H1 (cell line): ENCODE measurements around the gene STAMBP. TPM values are rescaled to one million over a fixed set of nuclear protein-coding genes. Genes with fewer than 3 reads are reported as not detected.

Experiments used
- CTCF ChIA-PET: fragments of 300-600 bp; sonication (Branson Sonifier 250); formaldehyde crosslinking; loops from one replicate; lab custom pipeline; 2021; ENCODE audit not compliant: partially characterized antibody; lab: Charles Lee
- POLR2A ChIA-PET: fragments of 300-600 bp; sonication (Branson Sonifier 250); formaldehyde crosslinking; loops from one replicate; lab custom pipeline; 2021; ENCODE audit warnings: inconsistent platforms; ENCODE audit not compliant: partially characterized antibody; lab: Charles Lee
- DNase-seq, 2 experiments: peaks; one replicate each; pipeline versions ENCODE4 v3.0.0 to v3.0.0-alpha.2; 2010 to 2022; ENCODE audit warnings: low spot score in 2 of 2, low read depth in 1 of 2, mixed read lengths in 1 of 2
- FAIRE-seq: peaks from 2 replicates; lab custom pipeline; 2011; peaks lifted over from hg19 to GRCh38; lab: Jason Lieb, UNC
- H2AFZ ChIP-seq: 2 replicates; pipeline ENCODE4 v1.8.1; 2012; ENCODE audit warnings: low read length, inconsistent platforms
- H2AK5ac ChIP-seq: 2 replicates; pipeline ENCODE4 v1.6.1; 2013; ENCODE audit warnings: low read depth, low read length
- H2BK120ac ChIP-seq: replicated peaks from 2 replicates; pipeline ENCODE3; 2013; ENCODE audit warnings: low read depth, low read length, inconsistent platforms
- H2BK12ac ChIP-seq: 2 replicates; pipeline ENCODE4 v1.6.1; 2013; ENCODE audit warnings: low read depth, low read length
- H2BK15ac ChIP-seq: 2 replicates; pipeline ENCODE4 v1.6.1; 2013; ENCODE audit warnings: low read length
- H2BK20ac ChIP-seq: 2 replicates; pipeline ENCODE4 v1.6.1; 2013; ENCODE audit warnings: low read length
- H2BK5ac ChIP-seq: 2 replicates; pipeline ENCODE4 v1.6.1; 2013; ENCODE audit warnings: low read depth, low read length
- H3K14ac ChIP-seq: 2 replicates; pipeline ENCODE4 v1.6.1; 2013; ENCODE audit warnings: inconsistent platforms; ENCODE audit not compliant: insufficient read length
- H3K18ac ChIP-seq: 2 replicates; pipeline ENCODE4 v1.6.1; 2013; ENCODE audit warnings: low read length; ENCODE audit errors: extremely low read depth
- H3K23ac ChIP-seq: 2 replicates; pipeline ENCODE4 v1.6.1; 2013; ENCODE audit warnings: inconsistent platforms; ENCODE audit not compliant: insufficient read length
- H3K23me2 ChIP-seq: 2 replicates; pipeline ENCODE4 v1.6.1; 2013; ENCODE audit warnings: low read depth, low read length
- H3K27ac ChIP-seq: 2 replicates; pipeline ENCODE4 v1.6.1; 2011; ENCODE audit warnings: low read depth, low read length, inconsistent platforms
- H3K27me3 ChIP-seq, 4 experiments: replicated peaks in 1 of 4; 1 replicate in 1 of 4; 2 replicates in 3 of 4; pipeline versions ENCODE4 v1.6.1 to v1.8.1; 2011 to 2013; ENCODE audit warnings: low read length in 3 of 4, mild to moderate bottlenecking in 3 of 4, inconsistent platforms in 2 of 4, mixed read lengths in 2 of 4, moderate library complexity in 1 of 4; ENCODE audit not compliant: control insufficient read depth in 3 of 4, insufficient read depth in 3 of 4; ENCODE audit errors: extremely low read depth in 1 of 4
- H3K36me3 ChIP-seq, 4 experiments: 2 replicates each; pipeline versions ENCODE4 v1.6.1 to v1.8.1; 2011 to 2013; ENCODE audit warnings: mild to moderate bottlenecking in 4 of 4, low read length in 3 of 4, moderate library complexity in 2 of 4, control low read depth in 1 of 4, inconsistent platforms in 1 of 4; ENCODE audit not compliant: insufficient read depth in 4 of 4, control insufficient read depth in 2 of 4
- H3K4ac ChIP-seq: replicated peaks from 2 replicates; pipeline ENCODE3; 2013; ENCODE audit warnings: low read length, low read depth, mixed read lengths, inconsistent platforms; ENCODE audit not compliant: insufficient read length
- H3K4me1 ChIP-seq, 4 experiments: replicated peaks in 1 of 4; 1 replicate in 1 of 4; 2 replicates in 3 of 4; pipeline versions ENCODE4 v1.6.1 to v1.8.1; 2011 to 2013; ENCODE audit warnings: low read length in 3 of 4, inconsistent platforms in 2 of 4, mixed read lengths in 1 of 4; ENCODE audit not compliant: insufficient read depth in 4 of 4, control insufficient read depth in 3 of 4
- H3K4me2 ChIP-seq, 2 experiments: 2 replicates each; pipeline versions ENCODE4 v1.6.1 to v1.8.1; 2011 to 2013; ENCODE audit warnings: low read depth in 2 of 2, low read length in 2 of 2, control low read depth in 1 of 2, inconsistent platforms in 1 of 2, mild to moderate bottlenecking in 1 of 2; ENCODE audit not compliant: insufficient read depth in 1 of 2
- H3K4me3 ChIP-seq, 4 experiments: fragments of 200-600, 300-600 bp in 1 of 4; sonication (generic), shearing (Covaris generic), sonication (Bioruptor Twin) in 1 of 4; 2 replicates each; pipeline versions ENCODE4 v1.5.1 to v1.8.1; 2011 to 2016; ENCODE audit warnings: low read length in 4 of 4, low read depth in 3 of 4, control low read depth in 2 of 4, inconsistent platforms in 2 of 4, mild to moderate bottlenecking in 2 of 4, mixed read lengths in 1 of 4, moderate library complexity in 1 of 4; ENCODE audit not compliant: insufficient read depth in 2 of 4; ENCODE audit errors: extremely low read depth in 1 of 4
- H3K56ac ChIP-seq: replicated peaks from 2 replicates; pipeline ENCODE3; 2013; ENCODE audit warnings: low read depth, mild to moderate bottlenecking, mixed read lengths, low read length, inconsistent platforms; ENCODE audit not compliant: insufficient read length
- H3K79me1 ChIP-seq: 2 replicates; pipeline ENCODE4 v1.6.1; 2013; ENCODE audit warnings: low read depth, low read length, control low read depth
- H3K79me2 ChIP-seq, 2 experiments: 2 replicates each; pipeline versions ENCODE4 v1.6.1 to v1.8.1; 2012 to 2013; ENCODE audit warnings: low read length in 2 of 2, mild to moderate bottlenecking in 2 of 2, inconsistent platforms in 1 of 2; ENCODE audit not compliant: insufficient read depth in 2 of 2, control insufficient read depth in 1 of 2
- H3K9ac ChIP-seq, 4 experiments: replicated peaks in 1 of 4; 1 replicate in 1 of 4; 2 replicates in 3 of 4; pipeline versions ENCODE4 v1.6.1 to v1.8.1; 2011 to 2013; ENCODE audit warnings: low read depth in 3 of 4, low read length in 3 of 4, control low read depth in 2 of 4, mild to moderate bottlenecking in 2 of 4, moderate library complexity in 2 of 4, inconsistent platforms in 1 of 4; ENCODE audit errors: extremely low read depth in 1 of 4
- H3K9me3 ChIP-seq, 2 experiments: 2 replicates each; pipeline versions ENCODE4 v1.6.1 to v1.8.1; 2012 to 2013; ENCODE audit warnings: mild to moderate bottlenecking in 2 of 2, moderate library complexity in 2 of 2, control low read depth in 1 of 2, inconsistent platforms in 1 of 2, low read depth in 1 of 2, low read length in 1 of 2, mixed read lengths in 1 of 2; ENCODE audit not compliant: insufficient read depth in 2 of 2
- H4K20me1 ChIP-seq, 2 experiments: replicated peaks in 1 of 2; 2 replicates each; pipeline versions ENCODE3 to v1.8.1; 2011 to 2013; ENCODE audit warnings: inconsistent platforms in 2 of 2, low read length in 2 of 2, mild to moderate bottlenecking in 1 of 2; ENCODE audit not compliant: insufficient read depth in 2 of 2, control insufficient read depth in 1 of 2
- H4K5ac ChIP-seq: 2 replicates; pipeline ENCODE4 v1.6.1; 2013; ENCODE audit warnings: low read length, low read depth, mixed read lengths, inconsistent platforms; ENCODE audit not compliant: insufficient read length
- H4K8ac ChIP-seq: 2 replicates; pipeline ENCODE4 v1.8.0; 2013; ENCODE audit warnings: mild to moderate bottlenecking, moderate library complexity, low read length, inconsistent platforms; ENCODE audit not compliant: insufficient read depth; ENCODE audit errors: extremely low read depth
- H4K91ac ChIP-seq: replicated peaks from 2 replicates; pipeline ENCODE3; 2013; ENCODE audit warnings: low read length, mixed read lengths, inconsistent platforms; ENCODE audit not compliant: insufficient read length
- MAFK ChIP-seq: IDR thresholded peaks from 2 replicates; pipeline ENCODE4 v1.6.1; 2012; ENCODE audit warnings: low read depth, mild to moderate bottlenecking, improper control_type of control experiment, low read length
- RNF2 ChIP-seq: fragments of 200-900, 300-1000 bp; sonication (generic); IDR thresholded peaks from 2 replicates; pipeline ENCODE4 v1.7.1; 2016; ENCODE audit warnings: borderline replicate concordance, low read depth, mild to moderate bottlenecking, antibody characterized with exemption, low read length; ENCODE audit not compliant: poor library complexity, severe bottlenecking; ENCODE audit errors: missing control alignments
- WGBS, 2 experiments: shearing (Covaris generic) in 1 of 2; methylation state at CpG; one replicate each; pipeline versions ENCODE4 v1.1.6 to v1.1.7; 2013 to 2015; ENCODE audit warnings: low lambda C conversion rate in 2 of 2, mixed read lengths in 2 of 2, inconsistent platforms in 1 of 2, low coverage in 1 of 2, missing lambda C conversion rate in 1 of 2; ENCODE audit not compliant: insufficient replicate concordance in 2 of 2, insufficient coverage in 1 of 2, insufficient read length in 1 of 2; ENCODE audit errors: extremely low coverage in 1 of 2, missing lambda C conversion rate in 1 of 2; 5-methylcytosine and 5-hydroxymethylcytosine counted together
- polyA plus RNA-seq, 7 experiments: library from polyadenylated mRNA; depleted of rRNA in 3 of 7; stranded (reverse) in 5 of 7; unstranded in 2 of 7; fragments of >200 nt in 5 of 7; fragments of 200-250 nt in 2 of 7; gene quantifications; 1 replicate in 5 of 7; 2 replicates in 1 of 7; 4 replicates in 1 of 7; pipeline versions ENCODE4 v1.2.1 to v1.2.3, GENCODE V29; 2011 to 2013; ENCODE audit warnings: missing spikeins in 2 of 7, mixed read lengths in 2 of 7
- total RNA-seq: library from RNA; stranded (reverse); fragmentation: NEBNext Ultra II Directional; extraction: Animal tissue kit (Norgen Biotek cat#: 25700); gene quantifications from 2 replicates; pipeline ENCODE4 v1.2.1, GENCODE V29; 2021

The STAMBP gene
- total and polyA plus RNA-seq, 2 of the 8 experiments (the other 6 are each of a cell fraction or from before 2014, with no cell fraction given) = 35.8 to 49.7 TPM

DNA sequence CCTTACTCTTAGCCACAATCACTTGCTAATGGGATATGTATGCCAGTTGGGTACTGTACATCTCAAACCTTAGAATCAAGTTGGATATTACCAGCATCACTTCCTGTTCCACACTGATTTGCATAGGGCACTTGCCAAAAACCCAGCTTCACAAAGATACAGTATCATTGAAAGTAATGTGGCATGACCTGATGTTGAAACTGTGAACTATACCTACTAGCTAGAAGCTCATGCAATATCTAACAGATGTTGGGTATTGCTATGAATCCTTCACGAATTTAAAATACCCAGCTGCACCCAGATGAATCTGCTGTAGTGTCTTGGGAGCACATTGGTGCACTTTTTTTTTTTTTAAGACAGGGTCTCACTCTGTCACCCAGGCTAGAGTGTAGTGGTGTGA is 6.5 kb upstream of the STAMBP start:
- H2AFZ ChIP-seq = no peak overlapping the region
- DNase-seq (no peak), FAIRE-seq (no peak)
- no peak overlapping the region for H2BK120ac ChIP-seq
- no peaks in the 10 kb centered on the region for H3K79me2 ChIP-seq
- no peak overlapping the region for H3K4me3 ChIP-seq
- H2BK15ac ChIP-seq = no peak overlapping the region
- H3K9me3 ChIP-seq = no peaks in the 10 kb centered on the region
- ChIA-PET CTCF (interaction anchor here (0.6 to 4.8 kb wide), 10 partner anchors 17 to 451 kb away, joined by 3 to 31 read pairs (median 4); no protein-coding TSS in a partner anchor), POLR2A (no interaction called here)
- no peak overlapping the region for H4K91ac ChIP-seq
- no peaks in the 10 kb centered on the region for H3K23me2 ChIP-seq
- H2BK12ac ChIP-seq = no peak overlapping the region
- no peaks in the 10 kb centered on the region for H3K36me3 ChIP-seq
- H3K79me1 ChIP-seq = no peaks in the 10 kb centered on the region
- no peak overlapping the region for H3K14ac ChIP-seq
- no peak overlapping the region for H3K27ac ChIP-seq
- H2AK5ac ChIP-seq = no peak overlapping the region
- no peak overlapping the region for H3K18ac ChIP-seq
- H3K4me1 ChIP-seq = no peaks in the 10 kb centered on the region
- H3K27me3 ChIP-seq = peaks cover 0 to 7% (median 1%) of the 10 kb centered on the region in 4 experiments; a peak in 3 of 7 replicates
- no peak overlapping the region for H3K56ac ChIP-seq
- H4K8ac ChIP-seq = no peak overlapping the region
- no peak overlapping the region for H2BK20ac ChIP-seq
- no peak overlapping the region for H3K9ac ChIP-seq
- H3K4ac ChIP-seq = no peak overlapping the region
- no peak overlapping the region for H4K5ac ChIP-seq
- WGBS, 2 experiments = 86% methylated on average over 1 of the region's 1 CpG; no CpG with 5 or more reads in 1 of the 2 experiments
- no peak overlapping the region for H3K23ac ChIP-seq
- no peaks in the 10 kb centered on the region for H4K20me1 ChIP-seq
- no peak overlapping the region for H3K4me2 ChIP-seq
- H2BK5ac ChIP-seq = no peak overlapping the region
- TF ChIP-seq MAFK = no peak
- TF ChIP-seq RNF2 = no peak
